Loucy (cell line): ENCODE results near the gene SLC46A2.

ENCODE experiments used
- H2AFZ ChIP-seq: fragments of 200-600 bp; sonication (generic); 2 replicates; pipeline ENCODE4 v1.6.0; 2016; ENCODE audit warnings: antibody characterized with exemption, mild to moderate bottlenecking, low read length, moderate library complexity
- H3F3A ChIP-seq: fragments of 200-600 bp; 2 replicates; pipeline ENCODE4 v1.6.0; 2016; ENCODE audit warnings: antibody characterized with exemption, low read depth, mild to moderate bottlenecking
- H3K27me3 ChIP-seq: fragments of 200-600 bp; sonication (generic); 2 replicates; pipeline ENCODE4 v1.6.1; 2014; ENCODE audit warnings: low read length, mild to moderate bottlenecking; ENCODE audit not compliant: insufficient read depth, poor library complexity, severe bottlenecking
- H3K36me3 ChIP-seq: fragments of 200-600 bp; sonication (generic); 2 replicates; pipeline ENCODE4 v1.6.1; 2016; ENCODE audit warnings: low read length; ENCODE audit not compliant: insufficient read depth
- H3K4me1 ChIP-seq: fragments of 200-600 bp; sonication (generic); 2 replicates; pipeline ENCODE4 v1.5.1; 2014; ENCODE audit warnings: low read length, mild to moderate bottlenecking; ENCODE audit not compliant: insufficient read depth, poor library complexity, severe bottlenecking
- H3K4me2 ChIP-seq: fragments of 200-600 bp; sonication (generic); 2 replicates; pipeline ENCODE4 v1.6.0; 2014; ENCODE audit warnings: antibody characterized with exemption, low read length, low read depth, mild to moderate bottlenecking; ENCODE audit not compliant: poor library complexity, severe bottlenecking
- H3K4me3 ChIP-seq: fragments of 200-600 bp; sonication (generic); 2 replicates; pipeline ENCODE4 v1.5.1; 2014; ENCODE audit warnings: low read length, mild to moderate bottlenecking, mixed read lengths; ENCODE audit not compliant: poor library complexity, severe bottlenecking
- H3K79me2 ChIP-seq: fragments of 200-600 bp; sonication (generic); 2 replicates; pipeline ENCODE4 v1.6.1; 2014; ENCODE audit warnings: low read length; ENCODE audit not compliant: insufficient read depth
- H3K9ac ChIP-seq: fragments of 200-600 bp; sonication (generic); 2 replicates; pipeline ENCODE4 v1.6.0; 2014; ENCODE audit warnings: mild to moderate bottlenecking, low read depth, low read length, moderate library complexity; ENCODE audit not compliant: poor library complexity, severe bottlenecking
- H3K9me2 ChIP-seq: fragments of 200-600 bp; sonication (generic); replicated peaks from 2 replicates; pipeline ENCODE4 v1.6.1; 2016; ENCODE audit warnings: low read depth, low read length, mixed read lengths
- H3K9me3 ChIP-seq: fragments of 200-600 bp; sonication (generic); 2 replicates; pipeline ENCODE4 v1.6.1; 2014; ENCODE audit warnings: mild to moderate bottlenecking, antibody characterized with exemption, low read length, low read depth; ENCODE audit not compliant: insufficient read depth
- H4K20me1 ChIP-seq: fragments of 200-600 bp; sonication (generic); 2 replicates; pipeline ENCODE4 v1.6.0; 2014; ENCODE audit warnings: antibody characterized with exemption, low read length, mild to moderate bottlenecking; ENCODE audit not compliant: insufficient read depth, poor library complexity, severe bottlenecking
- CTCF ChIP-seq: fragments of 200-600 bp; sonication (generic); conservative IDR thresholded peaks from 2 replicates; pipeline ENCODE4 v1.5.1; 2014; ENCODE audit warnings: mild to moderate bottlenecking, antibody characterized with exemption, low read length
- EZH2phosphoT487 ChIP-seq: fragments of 200-600 bp; IDR thresholded peaks from 2 replicates; pipeline ENCODE4 v1.6.1; 2018; ENCODE audit warnings: antibody characterized with exemption, mild to moderate bottlenecking, moderate library complexity, borderline replicate concordance

SLC46A2 gene

DNA sequence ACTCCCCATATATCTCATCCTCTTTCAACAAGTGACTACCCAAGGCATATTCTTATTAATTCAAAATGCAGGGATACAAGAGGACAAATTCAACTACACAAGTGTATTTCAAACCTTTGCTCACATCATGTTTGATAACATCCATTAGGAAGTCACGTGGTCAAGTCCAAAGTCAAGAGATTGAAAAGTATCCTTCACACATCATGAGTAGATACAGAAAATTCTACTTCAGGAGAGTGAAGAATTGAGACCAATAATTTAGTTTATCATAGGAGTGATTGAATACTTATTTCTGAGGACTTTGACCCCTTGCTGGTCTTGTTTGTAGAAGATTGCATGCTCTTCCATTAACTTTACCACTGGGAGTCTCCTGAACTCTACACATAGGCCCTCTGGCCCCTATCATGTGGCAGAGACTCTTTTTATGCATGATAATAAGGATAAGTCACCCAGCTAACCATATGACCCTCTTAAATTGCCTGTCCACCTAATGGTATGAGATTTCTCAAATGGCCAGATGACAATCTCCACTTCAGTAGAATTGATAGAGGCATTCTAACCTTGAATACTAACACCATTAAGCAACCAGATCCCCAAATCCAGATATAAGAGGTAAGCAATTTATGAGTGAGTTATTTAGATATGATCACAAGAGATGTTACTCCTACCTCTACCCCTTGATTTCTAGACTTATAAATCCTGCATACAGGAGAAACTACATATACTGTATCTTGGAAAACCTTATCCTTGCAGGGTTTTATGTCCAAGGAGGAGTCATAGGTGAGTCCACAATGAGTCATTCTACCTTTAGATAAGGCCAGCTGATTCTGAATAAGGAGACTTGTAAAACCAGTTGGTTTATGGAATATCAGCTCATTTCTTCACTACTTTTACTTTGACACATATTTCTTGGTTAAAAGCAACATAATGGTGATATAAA is 26.6 kb upstream of the SLC46A2 start:
- Histone ChIP-seq H3K9me3 (no peaks in the 10 kb centered on the region), H3K9ac (no peak overlapping the region), H3K27me3 (no peaks in the 10 kb centered on the region), H3K4me2 (no peak overlapping the region), H2AFZ (no peak overlapping the region), H3K4me1 (no peaks in the 10 kb centered on the region), H3K9me2 (no peaks in the 10 kb centered on the region), H3K36me3 (no peaks in the 10 kb centered on the region), H4K20me1 (no peaks in the 10 kb centered on the region), H3F3A (no peaks in the 10 kb centered on the region), H3K4me3 (no peak overlapping the region), H3K79me2 (no peaks in the 10 kb centered on the region)
- TF ChIP-seq CTCF = no peak
- no peak for TF ChIP-seq EZH2phosphoT487

DNA sequence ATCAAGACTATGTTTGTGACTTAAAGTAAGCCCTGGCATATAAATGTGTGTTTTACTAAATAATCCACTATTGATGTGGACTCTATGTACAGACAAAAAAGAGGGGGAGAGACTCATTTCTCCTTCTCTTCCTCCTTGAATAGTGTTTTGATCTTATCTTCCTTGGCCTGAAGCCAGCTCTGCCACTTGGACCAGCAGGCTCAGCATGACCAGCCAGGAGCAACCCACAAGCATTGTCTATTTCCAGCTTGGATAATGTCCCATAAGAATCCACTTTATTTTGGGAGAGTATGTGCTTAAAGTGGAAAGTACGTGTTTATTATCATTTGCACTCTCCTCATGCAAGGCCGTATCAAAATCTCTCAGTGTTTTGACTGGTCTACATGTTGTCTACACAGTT is 23.8 kb upstream of the SLC46A2 start:
- Histone ChIP-seq H2AFZ (no peak overlapping the region), H3K79me2 (no peaks in the 10 kb centered on the region), H3K9me3 (no peaks in the 10 kb centered on the region), H3K36me3 (no peaks in the 10 kb centered on the region), H3F3A (no peaks in the 10 kb centered on the region), H3K9me2 (no peaks in the 10 kb centered on the region), H3K9ac (no peak overlapping the region), H3K27me3 (no peaks in the 10 kb centered on the region), H3K4me3 (no peak overlapping the region), H4K20me1 (no peaks in the 10 kb centered on the region), H3K4me2 (no peak overlapping the region), H3K4me1 (no peaks in the 10 kb centered on the region)
- no peak for TF ChIP-seq EZH2phosphoT487
- TF ChIP-seq CTCF = no peak

- Histone ChIP-seq H3K79me2 (no peaks in the 10 kb centered on the region), H3K9me2 (no peaks in the 10 kb centered on the region), H3K9me3 (no peaks in the 10 kb centered on the region), H3K36me3 (no peaks in the 10 kb centered on the region), H3K4me2 (no peak overlapping the region), H3K9ac (no peak overlapping the region), H3K4me3 (no peak overlapping the region), H3K27me3 (no peaks in the 10 kb centered on the region), H2AFZ (no peak overlapping the region), H3F3A (no peaks in the 10 kb centered on the region), H4K20me1 (no peaks in the 10 kb centered on the region), H3K4me1 (no peaks in the 10 kb centered on the region)
- no peak for TF ChIP-seq EZH2phosphoT487
- no peak for TF ChIP-seq CTCF
These were observed 22.6 kb upstream of the SLC46A2 start for GRCh38 chr9:112913326-112913725.
